K562 (cell line): ENCODE results near the gene LYZL4. TPM values are rescaled to one million over a fixed set of nuclear protein-coding genes. Genes with fewer than 3 reads are reported as not detected.
A peak's percentile ranks its signal among the peaks of the same experiment; 100 is the strongest.

ENCODE experiments used
- ATAC-seq: fragments of 200-7000 bp; cut with Tn5 transposase; 3 replicates; pipeline ENCODE4 v1.9.1; 2020; ENCODE audit warnings: moderate library complexity
- BruUV-seq: library from RNA; stranded (reverse); fragments of 400-500 nt; replicated peaks from 2 replicates; lab custom pipeline; 2021; lab: Mats Ljungman, UMichigan
- CTCF ChIA-PET: fragments of 300-600 bp; formaldehyde crosslinking; extraction: SDS; loops from one replicate; lab custom pipeline; 2021; ENCODE audit warnings: low intra/inter-chr PET ratio; lab: Yijun Ruan, JAX
- POLR2A ChIA-PET: fragments of 300-600, 350-650 bp; sonication (Branson Sonifier 250); formaldehyde crosslinking; extraction: SDS; loops from one replicate; lab custom pipeline; 2021; ENCODE audit warnings: antibody characterized with exemption, inconsistent platforms; lab: Yijun Ruan, JAX
- DNase-seq, 4 experiments: peaks; one replicate each; pipeline versions ENCODE4 v3.0.0 to v3.0.0-alpha.2; 2011 to 2018; ENCODE audit warnings: low spot score in 3 of 4, mixed read lengths in 3 of 4; ENCODE audit errors: extremely low read depth in 1 of 4
- FAIRE-seq: peaks from 2 replicates; lab custom pipeline; 2011; peaks lifted over from hg19 to GRCh38; lab: Jason Lieb, UNC
- H2AFZ ChIP-seq: 2 replicates; pipeline ENCODE4 v1.6.0; 2011; ENCODE audit warnings: low read depth, low read length, control low read depth, inconsistent platforms
- H3K27ac ChIP-seq: fragments of 200-600 bp; 3 replicates; pipeline ENCODE4 v1.8.0; 2011; ENCODE audit warnings: low read depth, mild to moderate bottlenecking, control low read depth, inconsistent platforms, low read length, moderate library complexity, mixed read lengths; ENCODE audit errors: extremely low read depth
- H3K27me3 ChIP-seq, 2 experiments: fragments of 300-600 bp in 1 of 2; 2 replicates in 1 of 2; 3 replicates in 1 of 2; pipeline versions ENCODE4 v1.6.0 to v1.8.0; 2011; ENCODE audit warnings: inconsistent platforms in 2 of 2, low read length in 2 of 2, mild to moderate bottlenecking in 1 of 2, mixed read lengths in 1 of 2, moderate library complexity in 1 of 2; ENCODE audit not compliant: control insufficient read depth in 2 of 2, insufficient read depth in 2 of 2
- H3K36me3 ChIP-seq: fragments of 300-600 bp; 3 replicates; pipeline ENCODE4 v1.8.0; 2011; ENCODE audit warnings: mild to moderate bottlenecking, low read length, inconsistent platforms; ENCODE audit not compliant: control insufficient read depth, insufficient read depth
- H3K4me1 ChIP-seq, 2 experiments: fragments of 200-600 bp in 1 of 2; replicated peaks in 1 of 2; 2 replicates in 1 of 2; 3 replicates in 1 of 2; pipeline versions ENCODE4 v1.5.1 to v1.8.0; 2011; ENCODE audit warnings: inconsistent platforms in 2 of 2, low read length in 2 of 2, mild to moderate bottlenecking in 1 of 2, mixed read lengths in 1 of 2, moderate library complexity in 1 of 2; ENCODE audit not compliant: control insufficient read depth in 2 of 2, insufficient read depth in 2 of 2
- H3K4me2 ChIP-seq: 2 replicates; pipeline ENCODE4 v1.6.1; 2011; ENCODE audit warnings: low read length, control low read depth, inconsistent platforms, mixed read lengths; ENCODE audit not compliant: insufficient read depth
- H3K4me3 ChIP-seq: fragments of 200-600 bp; sonication (generic), shearing (Covaris generic); 2 replicates; pipeline ENCODE4 v1.5.1; 2016; ENCODE audit warnings: control low read depth, inconsistent platforms
- H3K79me2 ChIP-seq: fragments of 200-600 bp; 3 replicates; pipeline ENCODE4 v1.8.0; 2011; ENCODE audit warnings: low read length, inconsistent platforms; ENCODE audit not compliant: control insufficient read depth, insufficient read depth
- H3K9ac ChIP-seq, 2 experiments: 2 replicates each; pipeline versions ENCODE4 v1.6.0 to v1.6.1; 2011; ENCODE audit warnings: low read depth in 2 of 2, low read length in 2 of 2, control low read depth in 1 of 2, inconsistent platforms in 1 of 2, mild to moderate bottlenecking in 1 of 2, mixed read lengths in 1 of 2; ENCODE audit not compliant: insufficient read depth in 1 of 2
- H3K9me1 ChIP-seq: one replicate; pipeline ENCODE4 v1.6.0; 2011; ENCODE audit warnings: inconsistent platforms, mild to moderate bottlenecking, low read length, moderate library complexity; ENCODE audit not compliant: control insufficient read depth, insufficient read depth
- H3K9me3 ChIP-seq: replicated peaks from 2 replicates; pipeline ENCODE4 v1.5.1; 2011; ENCODE audit warnings: low read depth, low read length, inconsistent platforms; ENCODE audit not compliant: control insufficient read depth, insufficient read depth
- H4K20me1 ChIP-seq: replicated peaks from 2 replicates; pipeline ENCODE4 v1.6.1; 2011; ENCODE audit warnings: low read length, inconsistent platforms, mixed read lengths; ENCODE audit not compliant: control insufficient read depth, insufficient read depth
- CBX1 ChIP-seq: sonication (generic); IDR thresholded peaks from 2 replicates; pipeline ENCODE4 v1.6.1; 2016; ENCODE audit warnings: antibody characterized with exemption, low read depth, mild to moderate bottlenecking
- DMBX1 ChIP-seq: fragments of 250-450 bp; sonication (Bioruptor Pico); IDR thresholded peaks from 2 replicates; pipeline ENCODE4 v1.8.0; 2022; ENCODE audit warnings: inconsistent platforms, mild to moderate bottlenecking, moderate library complexity, borderline replicate concordance
- NFE2 ChIP-seq: IDR thresholded peaks from 2 replicates; pipeline ENCODE4 v1.6.1; 2014; ENCODE audit warnings: antibody characterized with exemption, low read depth
- NFYB ChIP-seq: IDR thresholded peaks from 2 replicates; pipeline ENCODE4 v1.6.1; 2011; ENCODE audit warnings: mild to moderate bottlenecking, moderate library complexity; ENCODE audit not compliant: insufficient read length; ENCODE audit errors: extremely low read depth
- RBM25 ChIP-seq: fragments of 200-400 bp; formaldehyde crosslinking; IDR thresholded peaks from 2 replicates; pipeline ENCODE4 v1.6.1; 2018; ENCODE audit warnings: low read length, low read depth, moderate library complexity; ENCODE audit not compliant: severe bottlenecking
- RREB1 ChIP-seq: fragments of 250-450 bp; sonication (Bioruptor Pico); IDR thresholded peaks from 2 replicates; pipeline ENCODE4 v1.4.0; 2020
- WGBS: fragments of 100-300 bp; shearing (Covaris generic); methylation state at CpG from one replicate; pipeline ENCODE4 v1.1.6; 2016; ENCODE audit warnings: low coverage, mixed read lengths; ENCODE audit not compliant: insufficient coverage; ENCODE audit errors: missing lambda C conversion rate; 5-methylcytosine and 5-hydroxymethylcytosine counted together
- in situ Hi-C: fragments of 300-500 bp; cut with MboI; formaldehyde crosslinking; loops from 4 replicates; pipeline ENCODE4 v1.15.0; 2018; ENCODE audit warnings: inconsistent platforms, mixed read lengths
- intact Hi-C: fragments of 100-400 bp; cut with micrococcal nuclease; formaldehyde crosslinking; loops from 2 replicates; pipeline ENCODE4 v1.14.2; 2022
- polyA plus RNA-seq, 8 experiments: library from polyadenylated mRNA; depleted of rRNA in 4 of 8; stranded (reverse) in 5 of 8; unstranded in 3 of 8; fragments of >200 nt; fragmentation: Nextera tagmentation in 2 of 8; fragmentation: Illumina TruSeq in 1 of 8; extraction: Ambion mirVana in 2 of 8; extraction: Trizol in 1 of 8; gene quantifications; 2 replicates each; pipeline versions ENCODE4 v1.2.1 to v1.2.3, GENCODE V29; 2011 to 2014; ENCODE audit warnings: inconsistent platforms in 1 of 8, missing spikeins in 1 of 8
- total RNA-seq, 7 experiments: library from RNA; depleted of rRNA in 6 of 7; stranded (reverse); fragments of >200 nt in 6 of 7; fragmentation: Illumina TruSeq in 2 of 7; extraction: Trizol in 2 of 7; gene quantifications; 2 replicates each; pipeline versions ENCODE4 v1.2.1 to v1.2.3, GENCODE V29; 2011 to 2021; ENCODE audit warnings: low replicate concordance in 1 of 7
- TF ChIP-seq, protein P1 (sequence below): fragments of 450-650 bp; formaldehyde crosslinking; conservative IDR thresholded peaks from 2 replicates; pipeline ENCODE4 v1.4.0; 2022; ENCODE audit warnings: mild to moderate bottlenecking, missing genetic modification characterization

LYZL4 gene
- total and polyA plus RNA-seq, 9 of the 15 experiments (the other 6 are each of a cell fraction or from before 2014, with no cell fraction given), result not detected

DNA sequence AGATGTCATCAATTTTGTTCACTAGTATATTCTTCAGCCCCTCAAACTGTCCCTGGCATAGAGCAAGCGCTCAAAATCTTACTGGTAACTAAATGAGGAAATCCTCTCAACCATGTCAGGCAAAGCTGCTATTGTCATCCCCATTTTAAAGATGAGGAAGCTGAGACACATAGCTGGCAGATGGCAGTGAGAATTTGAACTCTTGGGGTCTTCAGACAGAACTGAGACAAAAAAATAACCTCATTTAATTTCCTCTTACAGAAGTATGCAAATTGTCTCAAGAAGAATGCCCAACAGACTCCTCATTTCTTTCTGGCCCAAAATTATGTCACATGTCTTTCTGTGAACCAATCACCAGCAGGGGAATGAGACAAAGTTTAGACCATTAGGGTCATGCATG lies 40.2 kb upstream of the LYZL4 start:
- no TSS peak for BruUV-seq
- no peaks in the 10 kb centered on the region for H3K9me1 ChIP-seq
- no peak overlapping the region for H3K4me3 ChIP-seq
- H3K27me3 ChIP-seq, result peaks cover 13% of the 10 kb centered on the region in 2 experiments
- no peak for DNase-seq
- ChIA-PET CTCF (no interaction called here), POLR2A (no interaction called here)
- no peaks in the 10 kb centered on the region for H3K79me2 ChIP-seq
- no peaks in the 10 kb centered on the region for H3K9me3 ChIP-seq
- H4K20me1 ChIP-seq, result no peaks in the 10 kb centered on the region
- ATAC-seq, result no peak
- in situ Hi-C loops, result no loop called here
- no peaks in the 10 kb centered on the region for H3K4me1 ChIP-seq
- H3K27ac ChIP-seq, result no peak overlapping the region
- intact Hi-C loops, result no loop called here
- WGBS, result 0% methylated on average over 1 of the region's 1 CpG
- H3K36me3 ChIP-seq, result no peaks in the 10 kb centered on the region
- H3K4me2 ChIP-seq, result no peak overlapping the region
- no peak overlapping the region for H2AFZ ChIP-seq
- H3K9ac ChIP-seq, result no peak overlapping the region
- FAIRE-seq, result no peak
- no peak for TF ChIP-seq DMBX1 (CRISPR knock-in tag)
- TF ChIP-seq NFYB, result peak; percentile 45
- peak; percentile 74 for TF ChIP-seq RBM25

DNA sequence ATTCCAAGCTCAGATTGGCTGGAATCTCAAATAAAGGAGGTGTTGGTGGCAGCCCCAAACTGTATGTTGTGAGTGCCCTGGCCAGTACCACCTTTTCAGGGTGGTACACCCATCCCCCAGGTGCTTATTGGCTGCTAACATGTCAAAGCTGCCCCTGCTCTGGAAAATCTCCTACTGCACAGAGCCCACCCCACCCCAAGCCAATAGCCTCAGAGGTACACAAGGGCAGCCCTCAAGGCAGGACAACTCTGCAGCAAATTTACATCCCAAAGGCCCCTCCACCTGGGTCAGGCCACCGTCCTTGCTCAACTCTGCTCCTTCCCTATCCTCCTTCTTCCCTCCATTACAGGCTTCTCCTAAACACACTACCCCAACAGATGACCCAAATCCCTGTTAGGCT lies 37.1 kb upstream of the LYZL4 start:
- FAIRE-seq, result no peak
- H4K20me1 ChIP-seq, result no peaks in the 10 kb centered on the region
- H3K9me3 ChIP-seq, result no peaks in the 10 kb centered on the region
- no peaks in the 10 kb centered on the region for H3K9me1 ChIP-seq
- intact Hi-C loops (loop anchor here (5.0 kb wide), 1 partner anchor 330 kb away; no protein-coding TSS in a partner anchor), in situ Hi-C loops (loop anchor here (5.0 to 10.0 kb wide), 3 partner anchors 200 to 553 kb away; no protein-coding TSS in a partner anchor)
- H3K36me3 ChIP-seq, result no peaks in the 10 kb centered on the region
- no TSS peak for BruUV-seq
- no peak overlapping the region for H3K9ac ChIP-seq
- no peak overlapping the region for H3K4me2 ChIP-seq
- H2AFZ ChIP-seq, result no peak overlapping the region
- no peaks in the 10 kb centered on the region for H3K79me2 ChIP-seq
- ChIA-PET POLR2A (no interaction called here), CTCF (interaction anchor here (0.7 kb wide), 1 partner anchor 1058 kb away, joined by 3 read pairs; no protein-coding TSS in a partner anchor)
- peaks cover 13 to 21% of the 10 kb centered on the region in 2 experiments for H3K27me3 ChIP-seq
- no peak overlapping the region for H3K27ac ChIP-seq
- no peak for DNase-seq
- H3K4me1 ChIP-seq, result no peaks in the 10 kb centered on the region
- 0% methylated on average over 1 of the region's 1 CpG for WGBS
- ATAC-seq, result no peak
- TF ChIP-seq CBX1, result no peak
- TF ChIP-seq, protein P1, sequence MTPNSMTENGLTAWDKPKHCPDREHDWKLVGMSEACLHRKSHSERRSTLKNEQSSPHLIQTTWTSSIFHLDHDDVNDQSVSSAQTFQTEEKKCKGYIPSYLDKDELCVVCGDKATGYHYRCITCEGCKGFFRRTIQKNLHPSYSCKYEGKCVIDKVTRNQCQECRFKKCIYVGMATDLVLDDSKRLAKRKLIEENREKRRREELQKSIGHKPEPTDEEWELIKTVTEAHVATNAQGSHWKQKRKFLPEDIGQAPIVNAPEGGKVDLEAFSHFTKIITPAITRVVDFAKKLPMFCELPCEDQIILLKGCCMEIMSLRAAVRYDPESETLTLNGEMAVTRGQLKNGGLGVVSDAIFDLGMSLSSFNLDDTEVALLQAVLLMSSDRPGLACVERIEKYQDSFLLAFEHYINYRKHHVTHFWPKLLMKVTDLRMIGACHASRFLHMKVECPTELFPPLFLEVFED (CRISPR knock-in tag), result no peak
- no peak for TF ChIP-seq RREB1 (CRISPR knock-in tag)
- TF ChIP-seq NFE2, result no peak
- TF ChIP-seq, all 486 proteins: peak for 0
- H3K4me3 ChIP-seq, result no peak overlapping the region
